Peyer's patch (tissue), 4 donors: ENCODE results near the gene NEDD9. TPM values are rescaled to one million over a fixed set of nuclear protein-coding genes. Genes with fewer than 3 reads are reported as not detected.

ENCODE experiments used
- DNase-seq, 3 donors: peaks; one replicate each; pipeline ENCODE4 v3.0.0-alpha.2; 2017 to 2019
- H3K27ac ChIP-seq, 4 donors: fragments of 200-600 bp; sonication (generic); one replicate each; pipeline ENCODE4 v1.5.1; 2016 to 2019
- H3K27me3 ChIP-seq, 2 donors: fragments of 200-600 bp; sonication (generic); one replicate each; pipeline ENCODE4 v1.5.1; 2019
- H3K36me3 ChIP-seq, 3 donors: fragments of 200-600 bp; sonication (generic); one replicate each; pipeline ENCODE4 v1.5.1; 2016 to 2019
- H3K4me1 ChIP-seq, 4 donors: fragments of 200-600 bp; sonication (generic); one replicate each; pipeline ENCODE4 v1.5.1; 2016 to 2019
- H3K4me3 ChIP-seq, 4 donors: fragments of 200-600 bp; sonication (generic); 1 replicate in 3 of 4; 2 replicates in 1 of 4; pipeline ENCODE4 v1.5.1; 2016 to 2019; ENCODE audit warnings: mild to moderate bottlenecking in 1 of 4
- H3K9me3 ChIP-seq, 4 donors: fragments of 200-600 bp; sonication (generic); one replicate each; pipeline ENCODE4 v1.5.1; 2016 to 2019; ENCODE audit warnings: mild to moderate bottlenecking in 1 of 4
- CTCF ChIP-seq, 6 experiments: fragments of 450-650 bp in 4 of 6; fragments of 200-600 bp in 2 of 6; sonication (generic) in 1 of 6; IDR thresholded peaks; one replicate each; pipeline ENCODE4 v1.5.1; 2017 to 2019; ENCODE audit warnings: antibody characterized with exemption in 6 of 6, mild to moderate bottlenecking in 3 of 6, moderate library complexity in 1 of 6
- POLR2A ChIP-seq, 2 donors: fragments of 450-650 bp; IDR thresholded peaks; one replicate each; pipeline ENCODE4 v1.5.1; 2017; ENCODE audit warnings: antibody characterized with exemption in 2 of 2, mild to moderate bottlenecking in 2 of 2, moderate library complexity in 2 of 2
- total RNA-seq, 4 donors: library from RNA; depleted of rRNA; stranded (reverse); fragments of >200 nt; gene quantifications; one replicate each; pipeline ENCODE4 v1.1.0, GENCODE V29; 2016

Gene NEDD9
- total RNA-seq, 4 donors from 2014 or later: 63.9 to 97.0 (median 87.5) TPM

GRCh38 chr6:11179419-11180202 lies 52.9 kb downstream of the NEDD9 start:
- H3K36me3 ChIP-seq: peaks cover 0 to 6% (median 0%) of the 10 kb centered on the region in 3 donors
- no peaks in the 10 kb centered on the region for H3K4me1 ChIP-seq
- H3K9me3 ChIP-seq: no peaks in the 10 kb centered on the region
- no peak for TF ChIP-seq CTCF (IDR thresholded peaks at IDR 0.05)
- no peak for TF ChIP-seq POLR2A (IDR thresholded peaks at IDR 0.05)
- no peak for DNase-seq
- H3K4me3 ChIP-seq: no peak overlapping the region
- H3K27me3 ChIP-seq: no peaks in the 10 kb centered on the region
- H3K27ac ChIP-seq: no peak overlapping the region

- no peaks in the 10 kb centered on the region for H3K9me3 ChIP-seq
- no peaks in the 10 kb centered on the region for H3K4me1 ChIP-seq
- TF ChIP-seq CTCF (IDR thresholded peaks at IDR 0.05): no peak
- TF ChIP-seq POLR2A (IDR thresholded peaks at IDR 0.05): no peak
- peaks cover 0 to under 1% (median 0%) of the 10 kb centered on the region in 3 donors for H3K36me3 ChIP-seq
- no peak overlapping the region for H3K27ac ChIP-seq
- H3K27me3 ChIP-seq: no peaks in the 10 kb centered on the region
- no peak for DNase-seq
- H3K4me3 ChIP-seq: no peak overlapping the region
These were observed 53.4 kb downstream of the NEDD9 start for GRCh38 chr6:11179088-11179418.

- H3K9me3 ChIP-seq: no peaks in the 10 kb centered on the region
- H3K27ac ChIP-seq: no peak overlapping the region
- no peak for DNase-seq
- no peaks in the 10 kb centered on the region for H3K36me3 ChIP-seq
- H3K4me1 ChIP-seq: peaks cover 0 to 6% (median 0%) of the 10 kb centered on the region in 4 donors
- no peaks in the 10 kb centered on the region for H3K27me3 ChIP-seq
- H3K4me3 ChIP-seq: no peak overlapping the region
- TF ChIP-seq CTCF (IDR thresholded peaks at IDR 0.05) (no peak), POLR2A (IDR thresholded peaks at IDR 0.05) (no peak)
These were observed 55.2 kb downstream of the NEDD9 start for GRCh38 chr6:11177271-11177670.

DNA sequence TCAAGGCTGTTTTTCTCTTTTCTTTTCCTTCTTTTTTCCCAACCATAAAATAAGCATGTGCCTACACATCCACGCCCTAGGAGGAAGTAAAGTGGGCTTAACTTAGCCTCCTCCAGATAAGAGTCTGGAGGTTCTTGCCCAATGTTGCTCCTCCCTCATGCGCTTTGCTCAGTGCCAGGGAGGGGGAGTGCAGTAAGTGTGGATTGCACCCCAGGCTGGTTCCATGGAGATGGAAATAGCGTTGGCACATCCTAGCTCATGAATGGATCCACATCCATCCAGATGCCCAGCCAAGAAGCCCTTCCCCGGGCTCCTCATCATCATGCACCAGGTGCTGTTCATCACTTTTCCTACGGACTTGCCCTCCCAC lies 58.2 kb downstream of the NEDD9 start:
- no peak for DNase-seq
- no peaks in the 10 kb centered on the region for H3K27me3 ChIP-seq
- no peaks in the 10 kb centered on the region for H3K36me3 ChIP-seq
- no peak for TF ChIP-seq POLR2A (IDR thresholded peaks at IDR 0.05)
- no peak for TF ChIP-seq CTCF (IDR thresholded peaks at IDR 0.05)
- H3K4me3 ChIP-seq: no peak overlapping the region
- peaks cover 0 to 6% (median 0%) of the 10 kb centered on the region in 4 donors for H3K4me1 ChIP-seq
- no peaks in the 10 kb centered on the region for H3K9me3 ChIP-seq
- H3K27ac ChIP-seq: no peak overlapping the region

- H3K27me3 ChIP-seq: no peaks in the 10 kb centered on the region
- DNase-seq: peak; percentile 69 to 89 (median 77)
- TF ChIP-seq POLR2A (IDR thresholded peaks at IDR 0.05) (no peak), CTCF (IDR thresholded peaks at IDR 0.05) (peak; percentile 77 to 93 (median 84))
- H3K4me3 ChIP-seq: no peak overlapping the region
- H3K4me1 ChIP-seq: peaks cover 0 to 6% (median 0%) of the 10 kb centered on the region in 4 donors
- H3K36me3 ChIP-seq: no peaks in the 10 kb centered on the region
- no peak overlapping the region for H3K27ac ChIP-seq
- H3K9me3 ChIP-seq: no peaks in the 10 kb centered on the region
These were observed 59.8 kb downstream of the NEDD9 start for GRCh38 chr6:11172501-11173327.
